Caco-2 (cell line): ENCODE data around the gene DKK2. TPM values are rescaled to one million over a fixed set of nuclear protein-coding genes. Genes with fewer than 3 reads are reported as not detected.

Source experiments
- BruUV-seq: library from RNA; stranded (reverse); fragments of 400-500 nt; replicated peaks from 2 replicates; lab custom pipeline; 2021; lab: Mats Ljungman, UMichigan
- CTCF ChIA-PET: fragments of 300-600 bp; sonication (Branson Sonifier 250); formaldehyde crosslinking; loops from one replicate; lab custom pipeline; 2022; ENCODE audit warnings: antibody characterized with exemption; lab: Charles Lee
- POLR2A ChIA-PET: fragments of 300-600 bp; sonication (Branson Sonifier 250); formaldehyde crosslinking; loops from one replicate; lab custom pipeline; 2022; ENCODE audit warnings: antibody characterized with exemption; lab: Charles Lee
- DNase-seq, 2 experiments: peaks; one replicate each; pipeline versions ENCODE4 v3.0.0 to v3.0.0-alpha.2; 2020 to 2022
- H3K27me3 ChIP-seq: replicated peaks from 2 replicates; pipeline ENCODE4 v1.6.0; 2011; ENCODE audit warnings: low read length; ENCODE audit not compliant: control insufficient read depth, insufficient read depth
- H3K36me3 ChIP-seq: 2 replicates; pipeline ENCODE4 v1.5.1; 2011; ENCODE audit warnings: low read length; ENCODE audit not compliant: control insufficient read depth, insufficient read depth
- H3K4me1 ChIP-seq: fragments of 250-450 bp; sonication (Bioruptor Pico); 2 replicates; pipeline ENCODE4 v1.5.1; 2020; ENCODE audit warnings: mild to moderate bottlenecking
- H3K4me3 ChIP-seq: 2 replicates; pipeline ENCODE4 v1.5.1; 2011; ENCODE audit warnings: low read depth, mild to moderate bottlenecking, control low read depth, low read length
- H3K9me3 ChIP-seq: fragments of 250-450 bp; sonication (Bioruptor Pico); 2 replicates; pipeline ENCODE4 v1.5.1; 2020; ENCODE audit warnings: mild to moderate bottlenecking, moderate library complexity
- H3K27ac Mint-ChIP-seq: one replicate; pipeline ENCODE4 v1.8.0; 2022; ENCODE audit warnings: mixed read lengths; ENCODE audit not compliant: unreplicated experiment
- H3K27me3 Mint-ChIP-seq: one replicate; pipeline ENCODE4 v1.8.0; 2022; ENCODE audit warnings: mixed read lengths; ENCODE audit not compliant: insufficient read depth, unreplicated experiment
- H3K36me3 Mint-ChIP-seq: one replicate; pipeline ENCODE4 v1.8.0; 2022; ENCODE audit warnings: mild to moderate bottlenecking, mixed read lengths; ENCODE audit not compliant: insufficient read depth, unreplicated experiment
- H3K4me1 Mint-ChIP-seq: one replicate; pipeline ENCODE4 v1.8.0; 2022; ENCODE audit warnings: low read depth, mixed read lengths; ENCODE audit not compliant: unreplicated experiment
- H3K4me3 Mint-ChIP-seq: one replicate; pipeline ENCODE4 v1.8.0; 2022; ENCODE audit warnings: mild to moderate bottlenecking, moderate library complexity, mixed read lengths; ENCODE audit not compliant: unreplicated experiment
- H3K9me3 Mint-ChIP-seq: one replicate; pipeline ENCODE4 v1.8.0; 2022; ENCODE audit warnings: mixed read lengths; ENCODE audit not compliant: unreplicated experiment
- intact Hi-C: fragments of 100-400 bp; cut with micrococcal nuclease; formaldehyde crosslinking; loops from one replicate; pipeline ENCODE4 v1.10.0; 2022; ENCODE audit not compliant: unreplicated experiment
- total RNA-seq: library from RNA; stranded (reverse); gene quantifications from 2 replicates; pipeline ENCODE4 v1.2.3, GENCODE V29; 2022
- TF ChIP-seq, protein P1 (sequence below), 2 experiments: fragments of 200-600 bp in 1 of 2; IDR thresholded peaks; 1 replicate in 1 of 2; 2 replicates in 1 of 2; pipeline versions ENCODE4 v1.5.1 to v1.8.0; 2011 to 2022; ENCODE audit warnings: antibody characterized with exemption in 1 of 2, control low read depth in 1 of 2, inconsistent platforms in 1 of 2, low read depth in 1 of 2, low read length in 1 of 2, mild to moderate bottlenecking in 1 of 2, moderate library complexity in 1 of 2; ENCODE audit not compliant: insufficient read depth in 1 of 2, severe bottlenecking in 1 of 2, unreplicated experiment in 1 of 2

DKK2 gene
- total RNA-seq, 1 experiment from 2014 or later, result not detected

DNA sequence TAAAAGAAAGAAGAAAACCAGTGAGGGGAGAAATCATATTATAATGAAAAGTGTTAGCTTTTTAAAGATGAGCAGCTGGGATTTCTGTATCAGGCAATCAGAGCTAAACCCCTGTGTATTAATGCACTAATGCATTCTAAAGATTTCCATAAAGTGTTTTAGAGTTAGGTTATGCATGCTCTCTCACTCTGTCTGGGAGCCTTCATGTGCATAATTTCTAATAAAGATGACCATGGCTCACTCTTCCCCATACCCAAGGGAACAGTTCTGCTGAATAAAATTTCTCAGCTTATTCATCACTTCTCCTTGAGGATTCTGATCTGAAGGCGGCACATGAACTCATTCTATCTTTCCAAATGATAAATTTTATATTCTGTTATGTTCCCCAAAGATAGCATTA is 129.4 kb downstream of the DKK2 start:
- Histone ChIP-seq H3K36me3 (no peaks in the 10 kb centered on the region), H3K4me3 (no peak overlapping the region), H3K4me1 (no peaks in the 10 kb centered on the region), H3K27me3 (no peaks in the 10 kb centered on the region), H3K9me3 (no peaks in the 10 kb centered on the region)
- BruUV-seq, result no TSS peak
- no peak for DNase-seq
- intact Hi-C loops, result no loop called here
- Mint-ChIP-seq H3K4me3 (no peak overlapping the region), H3K27me3 (peaks cover 7% of the 10 kb centered on the region), H3K9me3 (no peaks in the 10 kb centered on the region), H3K27ac (no peak overlapping the region), H3K4me1 (no peaks in the 10 kb centered on the region), H3K36me3 (no peaks in the 10 kb centered on the region)
- POLR2A ChIA-PET, result no interaction called here
- CTCF ChIA-PET, result no interaction called here
- TF ChIP-seq, protein P1, sequence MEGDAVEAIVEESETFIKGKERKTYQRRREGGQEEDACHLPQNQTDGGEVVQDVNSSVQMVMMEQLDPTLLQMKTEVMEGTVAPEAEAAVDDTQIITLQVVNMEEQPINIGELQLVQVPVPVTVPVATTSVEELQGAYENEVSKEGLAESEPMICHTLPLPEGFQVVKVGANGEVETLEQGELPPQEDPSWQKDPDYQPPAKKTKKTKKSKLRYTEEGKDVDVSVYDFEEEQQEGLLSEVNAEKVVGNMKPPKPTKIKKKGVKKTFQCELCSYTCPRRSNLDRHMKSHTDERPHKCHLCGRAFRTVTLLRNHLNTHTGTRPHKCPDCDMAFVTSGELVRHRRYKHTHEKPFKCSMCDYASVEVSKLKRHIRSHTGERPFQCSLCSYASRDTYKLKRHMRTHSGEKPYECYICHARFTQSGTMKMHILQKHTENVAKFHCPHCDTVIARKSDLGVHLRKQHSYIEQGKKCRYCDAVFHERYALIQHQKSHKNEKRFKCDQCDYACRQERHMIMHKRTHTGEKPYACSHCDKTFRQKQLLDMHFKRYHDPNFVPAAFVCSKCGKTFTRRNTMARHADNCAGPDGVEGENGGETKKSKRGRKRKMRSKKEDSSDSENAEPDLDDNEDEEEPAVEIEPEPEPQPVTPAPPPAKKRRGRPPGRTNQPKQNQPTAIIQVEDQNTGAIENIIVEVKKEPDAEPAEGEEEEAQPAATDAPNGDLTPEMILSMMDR (IDR thresholded peaks at IDR 0.05; ENCODE audit: insufficient read depth in 1 of 2, low read depth in 1 of 2, low read length in 1 of 2, severe bottlenecking in 1 of 2, unreplicated experiment in 1 of 2), result no peak

DNA sequence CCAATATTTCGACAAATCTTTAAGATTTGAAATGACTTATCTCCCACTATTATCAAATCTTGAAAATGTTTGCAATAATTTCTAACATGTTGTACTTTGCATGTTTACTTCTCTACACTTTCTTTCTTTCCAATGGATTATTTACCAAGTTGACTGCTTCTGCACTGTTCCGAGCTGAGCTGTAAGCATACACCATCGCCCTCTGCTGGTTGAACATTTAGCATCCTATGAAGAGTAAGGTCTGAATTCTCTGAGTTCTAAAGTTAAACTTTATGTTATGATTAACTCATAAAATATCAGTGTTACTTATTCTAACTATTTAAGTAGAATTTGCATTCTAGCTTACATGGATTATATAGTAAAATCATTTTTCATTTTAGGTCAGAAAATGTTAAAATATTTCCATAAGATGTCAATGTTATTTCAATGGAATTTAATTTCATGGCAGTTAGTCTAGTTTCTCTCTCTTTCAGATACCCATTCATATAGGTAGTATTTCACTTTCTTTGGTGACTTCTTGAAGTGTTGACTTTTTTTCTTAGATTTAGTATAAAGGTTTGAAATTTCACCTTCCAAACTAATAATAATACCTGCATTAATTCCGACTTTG is 137.4 kb downstream of the DKK2 start:
- H3K9me3 Mint-ChIP-seq, result no peaks in the 10 kb centered on the region
- H3K27me3 Mint-ChIP-seq, result peaks cover 4% of the 10 kb centered on the region
- H3K4me1 Mint-ChIP-seq, result peaks cover 6% of the 10 kb centered on the region
- peak; percentile 38 to 57 for DNase-seq
- no peaks in the 10 kb centered on the region for H3K4me1 ChIP-seq
- no peaks in the 10 kb centered on the region for H3K36me3 ChIP-seq
- H3K4me3 ChIP-seq, result no peak overlapping the region
- BruUV-seq, result no TSS peak
- ChIA-PET CTCF (interaction anchor here (0.6 to 1.2 kb wide), 2 partner anchors 207 to 533 kb away, joined by 3 read pairs; no protein-coding TSS in a partner anchor), POLR2A (no interaction called here)
- H3K36me3 Mint-ChIP-seq, result no peaks in the 10 kb centered on the region
- no peak overlapping the region for H3K27ac Mint-ChIP-seq
- H3K4me3 Mint-ChIP-seq, result no peak overlapping the region
- intact Hi-C loops, result loop anchor here (1.0 to 10.0 kb wide), 4 partner anchors 93 to 632 kb away; no protein-coding TSS in a partner anchor
- TF ChIP-seq, protein P1 (IDR thresholded peaks at IDR 0.05; ENCODE audit: insufficient read depth in 1 of 2, low read depth in 1 of 2, low read length in 1 of 2, severe bottlenecking in 1 of 2, unreplicated experiment in 1 of 2), result peak; percentile 67 to 68
- H3K27me3 ChIP-seq, result no peaks in the 10 kb centered on the region
- no peaks in the 10 kb centered on the region for H3K9me3 ChIP-seq

DNA sequence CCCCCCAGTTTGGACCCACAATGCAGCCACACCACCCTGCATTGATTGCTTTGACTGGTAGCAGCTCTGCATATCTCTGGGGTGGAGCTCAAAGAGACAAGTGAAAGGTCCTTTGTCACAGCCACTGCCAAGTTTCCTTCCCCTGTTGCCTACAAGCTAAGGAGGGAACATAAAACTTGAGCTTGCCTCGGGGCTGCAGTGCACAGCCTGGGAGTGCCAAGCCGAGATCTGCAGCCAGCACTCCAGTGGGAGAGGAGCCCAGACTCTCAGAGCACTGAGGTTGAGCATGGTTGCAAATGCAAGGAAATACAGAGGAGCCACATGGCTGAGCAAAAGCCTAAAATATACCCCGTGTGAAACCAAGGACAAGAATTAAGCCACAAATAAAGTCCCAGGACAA is 142.2 kb downstream of the DKK2 start:
- Mint-ChIP-seq H3K4me3 (no peak overlapping the region), H3K27ac (no peak overlapping the region), H3K36me3 (no peaks in the 10 kb centered on the region), H3K9me3 (no peaks in the 10 kb centered on the region), H3K27me3 (no peaks in the 10 kb centered on the region), H3K4me1 (peaks cover 6% of the 10 kb centered on the region)
- Histone ChIP-seq H3K36me3 (no peaks in the 10 kb centered on the region), H3K27me3 (no peaks in the 10 kb centered on the region), H3K9me3 (no peaks in the 10 kb centered on the region; the same call in 1 of the 2 replicates), H3K4me3 (no peak overlapping the region), H3K4me1 (no peaks in the 10 kb centered on the region)
- BruUV-seq, result no TSS peak
- intact Hi-C loops, result loop anchor here (10.0 kb wide), 1 partner anchor 369 kb away; no protein-coding TSS in a partner anchor
- TF ChIP-seq, protein P1 (IDR thresholded peaks at IDR 0.05; ENCODE audit: insufficient read depth in 1 of 2, low read depth in 1 of 2, low read length in 1 of 2, severe bottlenecking in 1 of 2, unreplicated experiment in 1 of 2), result no peak
- DNase-seq, result no peak
- ChIA-PET CTCF (no interaction called here), POLR2A (no interaction called here)
